ENCODE results near the gene DEF6. TPM values are rescaled to one million over a fixed set of nuclear protein-coding genes. Genes with fewer than 3 reads are reported as not detected.
A peak's percentile ranks its signal among the peaks of the same experiment; 100 is the strongest.

DEF6 gene
- total and polyA plus RNA-seq, 8 donors: 6.4 to 21.9 (median 8.5) TPM

DNA sequence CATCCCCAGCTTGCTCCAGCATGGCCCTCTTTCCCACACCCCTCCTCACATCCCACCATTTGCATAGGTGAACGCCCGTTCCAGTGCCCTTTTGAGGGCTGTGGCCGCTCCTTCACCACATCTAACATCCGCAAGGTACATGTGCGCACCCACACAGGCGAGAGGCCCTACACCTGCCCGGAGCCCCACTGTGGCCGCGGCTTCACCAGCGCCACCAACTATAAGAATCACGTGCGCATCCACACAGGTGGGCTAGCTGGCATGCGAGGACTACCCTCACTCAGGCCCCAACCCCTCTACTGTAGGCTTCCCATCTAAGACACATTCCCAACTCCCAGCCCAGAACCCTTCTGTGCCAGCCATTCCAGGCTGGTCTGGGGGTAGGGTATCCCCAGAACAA is 6.1 kb upstream of the DEF6 start:
- no peak overlapping the region for H3K4me3 ChIP-seq
- intact Hi-C loops (cut with DNase I): no loop called here
- ATAC-seq: no peak
- no peaks in the 10 kb centered on the region for H3K9me3 ChIP-seq
- no peak for DNase-seq
- no peak for TF ChIP-seq CTCF (IDR thresholded peaks at IDR 0.05)
- H3K4me1 ChIP-seq: peaks cover 0 to 2% of the 10 kb centered on the region in 2 donors
- H3K27me3 ChIP-seq: no peaks in the 10 kb centered on the region
- H3K36me3 ChIP-seq: peaks cover 0 to 100% of the 10 kb centered on the region in 2 donors
- no peak overlapping the region for H3K27ac ChIP-seq

DNA sequence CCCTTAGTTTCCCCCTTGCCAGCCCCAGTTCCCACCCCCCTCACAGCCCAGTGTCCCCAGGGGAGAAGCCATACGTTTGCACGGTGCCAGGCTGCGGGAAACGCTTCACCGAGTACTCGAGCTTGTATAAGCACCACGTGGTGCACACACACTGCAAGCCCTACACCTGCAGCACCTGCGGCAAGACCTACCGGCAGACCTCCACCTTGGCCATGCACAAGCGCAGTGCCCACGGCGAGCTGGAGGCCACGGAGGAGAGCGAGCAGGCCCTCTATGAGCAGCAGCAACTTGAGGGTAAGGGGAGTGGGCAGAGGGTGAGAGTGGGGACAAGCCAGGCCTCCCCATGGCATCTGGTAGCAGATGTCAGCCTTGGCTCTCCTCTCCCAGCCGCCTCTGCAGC is 5.1 kb upstream of the DEF6 start:
- no peak for ATAC-seq
- TF ChIP-seq CTCF (IDR thresholded peaks at IDR 0.05): no peak
- peaks cover 0 to 12% of the 10 kb centered on the region in 2 donors for H3K4me1 ChIP-seq
- intact Hi-C loops (cut with DNase I): no loop called here
- no peak overlapping the region for H3K27ac ChIP-seq
- no peaks in the 10 kb centered on the region for H3K27me3 ChIP-seq
- peaks cover 0 to 90% of the 10 kb centered on the region in 2 donors for H3K36me3 ChIP-seq
- DNase-seq: no peak
- H3K9me3 ChIP-seq: no peaks in the 10 kb centered on the region
- H3K4me3 ChIP-seq: no peak overlapping the region

DNA sequence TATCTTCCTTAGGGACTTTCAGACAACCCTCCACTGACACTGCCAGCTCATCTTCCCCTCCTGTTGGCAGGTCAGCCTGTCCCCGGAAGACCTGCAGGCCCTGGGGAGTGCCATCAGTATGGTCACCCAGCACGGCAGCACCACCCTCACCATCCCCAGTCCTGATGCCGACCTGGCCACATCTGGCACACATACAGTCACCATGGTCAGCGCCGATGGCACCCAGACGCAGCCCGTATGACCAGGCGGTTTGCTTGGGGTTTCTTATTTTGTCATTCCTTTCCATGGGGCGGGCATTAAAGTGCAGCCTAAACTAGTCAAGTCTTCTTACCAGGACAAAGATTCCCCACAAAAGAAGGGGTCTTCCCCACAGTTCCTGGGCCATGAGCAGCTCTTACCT is 3.9 kb upstream of the DEF6 start:
- H3K36me3 ChIP-seq: peaks cover 0 to 78% of the 10 kb centered on the region in 2 donors
- ATAC-seq: no peak
- intact Hi-C loops (cut with DNase I): no loop called here

DNA sequence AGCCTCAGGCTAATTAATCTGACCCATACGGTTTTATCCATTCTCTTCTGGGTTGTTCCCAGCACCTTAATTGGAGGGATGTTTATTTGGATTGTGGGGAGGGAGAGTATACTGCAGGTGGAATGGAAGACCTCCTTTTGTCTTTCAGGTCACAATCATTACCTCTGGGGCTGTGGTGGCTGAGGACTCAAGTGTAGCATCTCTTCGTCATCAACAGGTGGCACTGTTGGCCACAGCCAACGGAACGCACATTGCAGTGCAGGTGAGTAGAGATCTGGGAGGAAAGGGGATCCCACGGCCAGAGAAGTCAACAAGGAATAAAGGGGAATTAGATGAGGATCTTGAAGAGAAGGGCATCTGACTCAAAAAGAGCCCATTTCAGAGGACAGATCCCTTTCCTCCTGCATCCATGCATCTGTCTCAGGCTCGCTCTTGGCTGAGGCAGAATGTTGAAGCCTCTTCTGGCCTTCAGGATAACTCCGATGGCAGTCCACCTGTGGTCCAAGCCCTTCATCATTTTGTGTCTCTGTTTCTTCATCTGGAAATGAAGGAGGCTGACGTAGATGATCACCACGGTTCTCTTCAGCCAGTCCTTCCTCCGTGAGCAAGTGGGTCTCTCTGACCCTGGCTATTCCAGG is 3.2 kb upstream of the DEF6 start:
- intact Hi-C loops (cut with DNase I): no loop called here
- peak in 1 of 4 donors; percentile 49 for DNase-seq

More for the DNA sequence above, 3.9 kb upstream of the DEF6 start:
- H3K27me3 ChIP-seq: no peaks in the 10 kb centered on the region
- DNase-seq: no peak
- no peak for TF ChIP-seq CTCF (IDR thresholded peaks at IDR 0.05)
- H3K27ac ChIP-seq: no peak overlapping the region
- no peak overlapping the region for H3K4me3 ChIP-seq
- peaks cover 3 to 23% of the 10 kb centered on the region in 2 donors for H3K4me1 ChIP-seq
- H3K9me3 ChIP-seq: no peaks in the 10 kb centered on the region

DNA sequence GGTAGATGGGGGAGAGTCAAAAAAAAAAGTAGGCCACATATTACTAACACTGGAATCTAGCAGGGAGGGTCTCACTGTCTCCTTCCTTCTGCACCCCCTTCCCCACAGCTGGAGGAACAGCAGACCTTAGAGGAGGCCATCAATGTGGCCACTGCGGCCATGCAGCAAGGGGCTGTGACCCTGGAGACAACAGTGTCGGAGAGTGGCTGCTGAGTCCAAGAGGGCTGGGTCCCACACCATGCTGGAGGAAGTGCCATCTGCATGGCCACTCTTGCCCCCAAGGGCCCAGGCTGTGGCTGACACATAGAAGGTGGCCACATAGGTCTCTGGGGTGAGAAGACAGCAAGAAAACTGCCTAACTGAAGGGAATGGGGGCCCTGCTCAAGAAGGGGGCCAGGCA is 2.6 kb upstream of the DEF6 start:
- no peak overlapping the region for H3K4me3 ChIP-seq
- H3K36me3 ChIP-seq: peaks cover 0 to 65% of the 10 kb centered on the region in 2 donors
- DNase-seq (no peak), ATAC-seq (no peak)
- no peaks in the 10 kb centered on the region for H3K27me3 ChIP-seq
- no peak for TF ChIP-seq CTCF (IDR thresholded peaks at IDR 0.05)
- intact Hi-C loops (cut with DNase I): no loop called here
- H3K9me3 ChIP-seq: no peaks in the 10 kb centered on the region
- peaks cover 3 to 37% of the 10 kb centered on the region in 2 donors for H3K4me1 ChIP-seq
- H3K27ac ChIP-seq: no peak overlapping the region

More for the DNA sequence above, 3.2 kb upstream of the DEF6 start:
- Histone ChIP-seq H3K36me3 (peaks cover 0 to 71% of the 10 kb centered on the region in 2 donors), H3K27me3 (no peaks in the 10 kb centered on the region), H3K9me3 (no peaks in the 10 kb centered on the region), H3K4me3 (no peak overlapping the region), H3K27ac (no peak overlapping the region), H3K4me1 (peaks cover 3 to 31% of the 10 kb centered on the region in 2 donors)
- ATAC-seq: peak; percentile 54
- peak; percentile 59 to 65 for TF ChIP-seq CTCF (IDR thresholded peaks at IDR 0.05)

All from left lung (tissue), 10 donors.